NCI-H774 (cell line): ENCODE measurements around the gene RNF169.
"Not testable (repeated sequence)": the region's sequence is repeated elsewhere in the genome, so short reads cannot be mapped to it uniquely, and the experiment has no call there.

ENCODE experiments used
- DNase-seq: peaks from one replicate; lab custom pipeline; 2025; lab: John Stamatoyannopoulos, UW

Gene RNF169

DNA sequence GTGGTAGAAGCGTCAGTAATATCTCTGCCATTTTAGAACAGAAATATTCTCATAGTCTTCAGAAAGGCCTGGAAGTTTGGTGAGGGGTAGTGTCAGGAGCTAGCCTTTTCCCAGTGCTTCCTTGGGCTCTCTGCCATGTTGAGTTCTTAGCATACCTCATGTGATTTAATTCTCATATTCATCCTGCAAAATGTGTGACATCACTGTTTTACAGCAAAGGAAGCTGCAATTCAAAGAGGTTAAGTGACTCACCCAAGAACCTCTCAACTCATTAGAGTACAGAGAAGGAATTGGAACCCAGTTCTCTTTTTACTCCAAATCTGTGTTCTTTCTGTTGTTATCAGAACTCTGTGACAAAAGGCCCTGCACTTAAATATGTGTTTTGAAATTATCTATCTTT is 72.1 kb downstream of the RNF169 start:
- DNase-seq, result no peak

DNA sequence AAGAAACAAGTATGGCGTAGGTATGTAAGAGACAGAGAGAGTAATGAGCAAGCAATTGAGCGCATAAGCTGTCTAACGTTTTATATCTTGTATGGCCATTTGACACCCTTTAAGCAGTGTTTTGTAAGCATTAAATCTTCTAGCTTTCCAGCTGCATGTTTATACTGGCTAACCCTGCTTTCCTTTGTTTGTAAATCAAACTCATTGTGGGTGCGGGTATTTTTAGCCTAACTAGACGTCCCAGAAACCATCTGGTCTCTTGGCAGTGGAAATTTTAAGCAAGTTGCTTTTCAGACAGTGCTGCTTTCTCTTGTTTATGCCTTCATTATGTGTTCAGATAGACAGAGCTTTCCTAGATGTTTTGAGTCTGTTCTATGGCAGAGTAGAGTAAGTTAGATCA is 73.5 kb downstream of the RNF169 start:
- DNase-seq, result no peak

DNA sequence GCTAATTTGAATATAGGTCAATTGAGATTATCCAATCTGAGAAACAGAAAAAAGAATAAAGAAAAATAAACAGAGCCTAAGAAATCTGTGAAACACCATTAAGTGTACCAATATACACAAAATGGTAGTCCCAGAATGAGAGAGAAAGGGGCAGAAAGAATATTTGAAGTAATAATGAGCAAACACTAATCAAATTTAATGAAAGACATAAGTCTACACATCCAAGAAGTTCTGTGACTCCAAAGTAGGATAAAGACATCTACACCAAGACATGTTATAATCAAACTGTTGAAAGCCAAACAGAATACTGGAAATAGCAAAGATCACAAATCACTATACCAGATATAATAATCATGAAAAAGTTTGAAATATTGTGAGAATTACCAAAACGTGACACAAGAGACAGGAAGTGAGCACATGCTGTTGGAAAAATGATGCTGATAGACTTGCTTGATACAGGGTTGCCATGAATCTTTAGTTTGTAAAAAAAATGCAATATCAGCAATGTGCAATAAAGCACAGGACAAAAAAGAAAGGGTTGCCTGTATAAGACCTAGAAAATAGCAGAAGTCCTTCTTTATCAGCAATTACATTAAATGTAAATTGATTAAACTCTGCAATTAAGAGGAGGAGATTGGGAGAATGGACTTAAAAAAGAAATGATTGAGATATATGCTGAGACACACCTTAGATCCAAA is 75.8 kb downstream of the RNF169 start:
- no peak for DNase-seq

DNA sequence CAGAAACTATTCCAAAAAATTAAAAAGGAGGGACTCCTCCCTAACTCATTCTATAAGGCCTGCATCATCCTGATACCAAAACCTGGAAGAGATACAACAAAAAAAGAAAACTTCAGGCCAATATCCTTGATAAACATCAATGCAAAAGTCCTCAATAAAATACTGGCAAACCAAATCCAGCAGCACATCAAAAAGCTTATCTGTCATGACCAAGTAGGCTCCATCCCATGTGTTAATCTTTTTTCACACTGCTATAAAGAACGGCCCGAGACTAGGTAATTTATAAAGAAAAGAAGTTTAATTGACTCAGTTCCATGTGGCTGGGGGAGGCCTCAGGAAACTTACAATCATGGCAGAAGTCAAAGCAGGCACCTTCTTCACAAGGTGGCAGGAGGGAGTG is 76.9 kb downstream of the RNF169 start:
- DNase-seq, result not testable (repeated sequence)

DNA sequence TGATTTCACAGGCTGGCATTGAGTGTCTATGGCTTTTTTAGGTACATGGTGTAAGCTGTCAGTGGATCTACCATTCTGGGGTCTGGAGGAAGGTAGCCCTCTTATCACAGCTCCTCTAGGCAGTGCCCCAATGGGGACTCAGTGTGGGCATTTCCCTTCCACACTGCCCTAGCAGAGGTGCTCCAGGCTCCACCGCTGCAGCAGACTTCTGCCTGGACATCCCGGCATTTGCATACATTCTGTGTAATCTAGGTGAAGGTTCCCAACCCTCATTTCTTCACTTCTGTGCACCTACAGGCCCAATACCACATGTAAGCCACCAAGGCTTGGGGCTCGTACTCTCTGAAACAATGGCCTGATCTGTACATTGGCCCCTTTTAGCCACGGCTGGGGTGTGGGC is 78.3 kb downstream of the RNF169 start:
- DNase-seq, result no peak

DNA sequence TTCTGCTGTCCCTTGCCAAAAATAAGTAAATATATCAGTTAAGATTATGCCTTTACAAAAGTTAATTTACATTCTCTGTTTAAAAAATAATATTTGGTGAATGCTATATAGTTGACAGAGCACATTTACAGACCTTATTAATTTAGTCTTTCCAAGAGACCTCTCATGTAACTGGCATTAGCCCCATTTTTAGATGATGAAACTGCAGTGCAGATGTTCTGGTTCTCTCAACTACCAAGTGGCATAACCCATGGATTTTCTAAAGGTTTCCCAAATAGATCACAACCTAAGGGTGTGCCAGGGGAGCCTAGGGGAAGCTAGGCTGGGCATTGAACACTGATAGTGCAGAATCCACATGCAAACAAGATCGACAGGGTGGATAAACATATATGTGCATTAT is 88.5 kb downstream of the RNF169 start:
- no peak for DNase-seq

DNA sequence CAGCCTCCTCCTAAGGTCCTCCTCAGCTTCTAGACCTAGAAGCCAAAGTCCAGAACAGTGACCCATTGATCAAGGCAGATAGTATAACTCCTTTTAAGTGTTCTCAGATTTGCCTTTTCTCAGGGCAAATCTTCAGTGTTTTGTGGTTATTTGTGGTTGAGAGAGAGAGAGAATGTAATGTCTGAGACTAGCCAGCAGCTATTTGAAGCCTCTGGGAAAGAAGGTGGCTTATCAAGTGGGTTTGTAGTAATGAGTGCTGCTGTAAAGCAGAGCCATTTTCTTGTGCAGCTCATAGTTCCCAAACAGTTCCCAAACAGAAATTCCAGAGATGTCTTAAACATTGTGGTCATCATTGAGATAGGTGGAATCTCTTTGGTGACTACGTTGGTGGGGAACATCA is 89.5 kb downstream of the RNF169 start:
- DNase-seq, result no peak

DNA sequence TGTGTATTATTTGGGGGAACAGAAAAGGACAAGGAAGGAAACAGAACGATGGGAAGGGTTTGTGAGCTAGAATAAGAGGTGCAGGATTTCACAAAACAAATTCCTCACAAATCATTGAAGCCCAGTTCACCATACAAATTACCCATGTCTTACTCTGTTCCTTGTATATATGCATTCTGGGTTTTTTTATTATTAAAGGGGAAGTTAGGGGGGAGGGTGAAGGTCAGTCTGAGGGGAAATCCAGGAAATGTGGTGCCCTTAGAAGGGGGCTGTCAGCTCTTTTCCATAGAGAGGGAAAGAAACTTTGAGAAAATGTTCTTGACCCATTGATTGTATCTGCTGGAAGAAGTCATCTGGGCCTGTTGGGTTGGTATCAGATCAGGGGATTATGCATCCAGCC is 90.8 kb downstream of the RNF169 start:
- DNase-seq, result no peak

DNA sequence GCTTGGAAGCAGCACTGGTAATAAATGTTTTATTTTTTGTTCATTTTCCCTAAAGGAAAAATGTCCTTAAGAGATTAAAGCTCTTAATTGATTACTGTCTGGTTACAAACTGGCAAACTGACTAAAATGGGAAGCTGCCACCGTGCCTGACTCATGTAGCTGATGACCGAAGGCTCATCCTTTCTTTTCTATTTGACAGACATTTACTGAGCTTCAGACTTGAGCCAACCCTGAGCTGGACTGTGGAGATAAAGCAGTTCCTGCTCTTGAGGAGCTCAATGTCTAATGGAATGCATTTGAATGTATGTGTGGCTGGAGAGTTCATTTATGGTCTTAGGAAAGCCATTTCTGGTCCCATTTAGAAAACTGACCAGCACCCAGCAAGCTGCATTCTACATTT is 91.3 kb downstream of the RNF169 start:
- no peak for DNase-seq

DNA sequence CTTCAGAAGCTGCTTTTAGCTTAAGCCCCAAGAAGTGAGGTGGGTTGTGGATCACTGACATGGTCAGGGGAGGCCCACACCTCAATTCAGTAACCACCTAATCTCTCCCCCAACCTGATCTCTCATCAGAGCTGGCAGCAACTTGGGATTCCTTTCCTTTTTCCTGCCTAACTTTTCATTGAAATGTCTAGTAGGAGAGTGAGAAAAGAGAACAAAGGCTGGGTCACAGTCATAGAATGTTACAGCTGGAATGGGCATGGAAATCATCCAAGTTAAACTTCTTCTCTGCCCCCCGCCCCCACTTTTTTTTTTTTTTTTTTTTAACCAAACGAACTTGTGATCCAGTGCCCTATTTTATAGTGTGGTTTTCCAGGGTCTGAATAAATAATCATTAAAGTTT is 91.8 kb downstream of the RNF169 start:
- DNase-seq, result no peak

DNA sequence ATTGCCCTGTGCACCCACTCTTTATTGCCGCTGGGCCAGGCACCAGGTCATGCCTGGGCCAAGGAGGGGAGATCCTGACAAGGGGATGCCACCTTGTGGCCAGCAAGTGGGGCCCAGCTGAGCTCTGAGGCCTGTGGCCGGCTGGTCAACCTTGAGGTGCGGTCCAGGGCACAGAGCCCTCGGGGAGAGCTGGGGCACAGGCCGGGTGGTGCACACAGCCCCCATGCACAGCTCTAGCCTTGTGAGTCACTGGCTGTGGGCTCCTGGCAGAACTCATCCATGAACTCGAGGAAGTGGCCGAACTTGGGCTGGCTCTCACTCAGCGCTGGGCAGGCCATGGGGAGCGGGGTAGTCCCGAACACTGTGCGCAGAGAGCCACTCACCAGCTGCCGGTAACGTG is 94.3 kb downstream of the RNF169 start:
- DNase-seq, result no peak

DNA sequence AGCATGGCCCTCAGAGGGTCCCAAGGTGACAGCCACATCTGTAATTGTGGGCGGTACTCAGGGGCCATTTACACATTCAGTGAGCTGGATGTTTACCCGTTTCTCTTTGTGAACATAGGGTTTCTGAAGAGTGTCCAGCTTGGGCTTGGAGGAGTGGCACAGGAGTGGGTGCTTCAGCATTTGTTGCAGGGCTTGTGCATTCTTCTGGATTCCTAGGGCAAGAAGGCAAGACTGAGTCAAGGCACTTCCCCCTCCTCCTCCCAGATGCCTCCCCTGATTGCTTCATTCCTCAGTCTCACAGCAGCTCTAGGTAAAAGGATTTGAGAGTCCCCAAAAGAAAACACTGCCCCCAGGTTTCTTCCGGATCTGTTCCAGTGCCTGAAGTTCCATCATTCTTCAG is 95.4 kb downstream of the RNF169 start:
- no peak for DNase-seq

DNA sequence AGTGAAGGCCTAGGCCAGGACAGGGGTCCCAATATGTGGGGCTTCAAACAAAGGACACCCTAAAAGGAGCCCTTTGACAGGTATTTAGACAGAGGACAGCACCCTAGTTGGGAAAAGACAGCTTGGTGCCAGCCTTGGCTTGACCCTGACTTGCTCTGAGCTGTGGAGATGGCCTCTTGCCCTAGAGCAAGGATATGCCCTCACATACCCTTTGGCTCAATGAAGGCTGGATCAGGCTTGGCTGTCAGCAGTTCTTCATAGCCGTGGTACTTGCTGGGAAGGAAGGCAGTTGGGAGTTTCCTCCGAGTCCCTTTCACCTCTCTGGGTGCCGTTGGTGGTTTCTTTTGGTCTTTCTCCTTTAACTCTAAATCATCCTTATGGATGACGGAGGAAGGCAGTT is 96.2 kb downstream of the RNF169 start:
- no peak for DNase-seq

DNA sequence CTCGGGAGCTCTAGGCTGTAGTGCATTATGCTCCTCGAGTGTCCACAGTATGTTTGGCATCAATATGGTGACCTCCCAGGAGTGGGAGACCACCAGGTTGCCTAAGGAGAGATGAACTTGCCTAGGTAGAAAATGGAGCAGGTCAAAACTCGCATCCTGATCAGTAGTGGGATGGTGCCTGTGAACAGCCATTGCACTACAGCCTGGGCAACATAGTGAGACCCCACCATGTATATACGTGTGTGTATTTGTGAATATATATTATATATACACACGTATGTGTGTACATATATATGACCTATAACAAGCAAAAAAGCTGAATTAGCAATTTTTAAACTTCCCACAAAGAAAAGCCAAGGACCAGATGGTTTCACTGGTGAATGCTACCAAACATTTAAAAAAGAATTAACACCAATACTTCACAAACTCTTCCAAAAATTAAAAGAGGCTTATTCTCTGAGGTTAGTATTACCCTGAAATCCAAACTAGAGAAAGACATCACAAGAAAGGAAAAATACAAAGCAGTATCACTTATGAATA is 97.4 kb downstream of the RNF169 start:
- DNase-seq, result no peak

DNA sequence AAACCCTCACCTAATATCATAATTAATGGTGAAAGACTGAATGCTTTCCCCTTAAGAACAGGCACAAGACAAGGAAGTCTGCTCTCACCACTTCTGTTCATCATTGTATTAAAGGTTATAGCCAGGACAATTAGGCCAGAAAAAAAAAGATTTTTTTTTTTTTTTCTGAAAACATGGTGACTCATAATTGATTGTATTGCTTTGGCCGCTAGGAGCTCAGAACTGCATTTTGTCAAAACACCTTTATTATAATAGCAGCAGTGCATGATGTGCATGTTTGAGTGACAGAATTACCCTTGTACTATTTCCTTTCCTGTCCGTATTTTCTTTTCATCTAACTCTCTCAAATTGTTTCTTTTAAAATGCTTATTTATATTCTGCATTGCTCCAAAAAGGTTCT is 98.1 kb downstream of the RNF169 start:
- no peak for DNase-seq

DNA sequence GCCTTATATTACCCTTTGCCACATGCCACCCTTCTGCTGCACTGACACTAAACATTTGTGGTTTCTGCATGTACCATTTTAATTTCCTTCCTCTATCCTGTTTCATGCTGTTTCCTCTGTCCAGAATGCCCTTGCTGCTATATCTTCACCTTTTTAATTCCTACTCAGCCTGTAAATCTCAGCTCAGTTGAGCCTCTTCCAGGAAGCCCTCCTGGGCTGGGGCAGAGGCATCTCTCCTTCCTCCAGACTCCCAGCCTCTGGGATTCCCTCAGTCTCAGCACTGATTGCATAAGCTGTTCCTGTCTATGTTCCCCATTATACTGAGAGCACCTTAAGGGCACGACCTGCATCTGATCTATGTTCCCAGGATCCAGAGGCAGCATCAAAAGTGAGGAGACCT is 98.7 kb downstream of the RNF169 start:
- no peak for DNase-seq

DNA sequence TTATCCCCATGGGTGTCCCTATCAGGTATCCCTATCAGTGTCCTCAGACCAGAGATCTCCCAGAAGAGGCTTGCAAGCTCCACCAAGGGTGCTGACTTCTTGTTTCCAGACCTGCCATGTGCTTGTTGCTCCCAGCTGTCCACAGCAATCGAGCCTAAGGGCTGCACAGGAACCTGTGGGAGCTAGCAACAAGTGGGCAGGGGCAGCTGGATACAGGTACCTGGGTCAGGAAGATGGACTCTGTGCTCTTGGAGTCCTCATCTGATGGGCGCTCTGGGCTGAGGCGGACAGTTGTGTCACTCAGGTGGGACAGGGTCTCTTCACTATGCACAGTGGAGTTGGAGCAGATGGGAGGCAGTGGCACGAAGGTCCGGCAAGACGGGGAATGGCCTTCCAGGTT is 99.2 kb downstream of the RNF169 start:
- DNase-seq, result no peak

DNA sequence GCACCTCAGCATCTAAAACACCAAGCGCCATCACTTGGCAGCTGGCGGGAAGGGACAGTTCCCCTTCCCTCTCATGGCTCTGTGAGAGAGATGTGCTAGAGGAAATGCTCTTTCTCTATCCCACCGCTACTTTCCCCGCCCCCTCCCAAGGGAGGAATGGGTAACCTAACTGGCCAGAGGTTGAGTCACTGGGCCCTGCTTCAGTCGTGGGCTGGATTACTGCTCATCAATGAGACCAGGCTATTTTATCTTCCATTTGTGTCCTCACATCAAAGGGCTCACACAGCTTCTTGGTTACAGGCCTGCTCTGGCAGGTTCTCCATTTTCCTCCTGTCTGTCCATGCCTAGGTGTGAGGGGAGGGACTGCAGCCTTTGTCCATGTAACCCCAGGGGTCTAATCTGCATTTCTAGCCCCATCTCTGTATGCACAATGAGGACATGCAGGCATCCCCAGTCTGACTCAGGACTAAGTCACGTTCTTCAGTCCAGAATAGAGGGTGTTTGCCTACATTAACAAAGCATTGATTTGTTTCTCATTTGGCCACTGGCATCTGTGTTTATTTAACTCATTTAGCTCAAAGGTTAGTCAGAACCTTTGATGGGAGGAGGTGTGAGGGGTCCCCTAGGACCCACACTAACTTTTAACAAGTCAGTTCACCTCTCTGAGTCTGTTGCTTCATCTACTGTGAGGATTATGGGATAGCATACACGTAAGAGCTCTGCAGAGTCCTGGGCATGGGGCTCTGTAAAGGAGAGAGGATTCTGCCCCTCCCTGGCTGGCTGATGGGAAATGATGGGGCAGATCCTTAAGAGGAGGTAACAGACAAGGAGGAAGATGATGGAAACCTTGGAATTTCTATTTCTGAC is 101.1 kb downstream of the RNF169 start:
- peak; percentile 32 for DNase-seq

DNA sequence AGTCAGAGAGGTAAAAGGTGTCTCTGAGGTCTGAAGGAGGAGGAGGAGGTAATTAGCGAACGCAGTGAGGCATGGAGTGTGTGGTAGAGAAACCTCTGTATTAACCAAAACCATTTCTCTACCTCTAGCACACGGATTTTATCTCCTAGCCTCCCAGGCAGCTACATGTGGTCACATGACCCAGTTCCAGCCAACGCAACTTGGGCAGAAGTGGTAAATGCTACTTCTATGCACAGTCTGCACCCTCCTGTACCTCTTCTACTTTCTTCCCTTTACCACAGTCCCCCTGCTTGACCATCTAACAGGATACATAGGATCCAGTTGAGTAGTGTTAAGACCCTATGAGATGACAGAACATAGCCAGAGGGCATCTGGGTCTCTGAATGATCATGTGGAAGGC is 104.6 kb downstream of the RNF169 start:
- DNase-seq, result no peak

DNA sequence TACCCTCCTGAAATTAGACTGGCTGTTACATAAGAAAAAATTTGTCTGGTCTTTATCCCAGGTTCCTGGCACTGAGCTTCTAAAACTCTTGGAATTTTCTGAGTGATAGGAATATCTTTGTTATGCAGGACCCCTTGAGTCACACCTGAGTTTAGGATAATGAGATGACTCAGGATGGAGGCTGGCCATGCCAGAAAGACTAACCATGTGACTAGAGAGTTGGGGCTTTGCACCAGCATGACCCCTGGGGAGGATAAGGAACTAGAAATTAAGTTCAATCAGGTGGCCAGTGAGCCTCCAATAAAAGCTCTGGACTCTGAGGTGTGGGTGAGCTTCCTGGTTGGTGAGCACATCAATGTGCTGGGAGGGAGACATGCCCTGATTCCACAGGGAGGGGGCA is 112.1 kb downstream of the RNF169 start:
- DNase-seq, result no peak

DNA sequence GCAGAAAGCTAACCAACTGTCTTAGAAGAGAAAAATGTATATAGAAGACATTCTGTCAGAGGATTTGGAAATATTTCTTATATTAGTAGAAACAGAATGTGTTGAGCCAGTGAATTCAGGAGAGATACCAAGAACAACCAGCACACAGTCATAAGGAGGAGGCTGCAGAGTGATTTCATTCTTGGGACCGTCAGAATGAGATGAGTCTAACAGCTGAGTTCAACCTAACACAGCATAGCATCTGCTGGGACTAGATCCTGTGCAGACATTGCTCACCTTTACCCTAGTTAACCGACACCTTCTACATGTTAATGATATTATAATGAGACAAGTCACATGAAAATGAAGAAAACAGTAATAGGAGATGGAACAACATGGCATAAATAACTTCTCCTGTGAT is 114.8 kb downstream of the RNF169 start:
- DNase-seq, result no peak

DNA sequence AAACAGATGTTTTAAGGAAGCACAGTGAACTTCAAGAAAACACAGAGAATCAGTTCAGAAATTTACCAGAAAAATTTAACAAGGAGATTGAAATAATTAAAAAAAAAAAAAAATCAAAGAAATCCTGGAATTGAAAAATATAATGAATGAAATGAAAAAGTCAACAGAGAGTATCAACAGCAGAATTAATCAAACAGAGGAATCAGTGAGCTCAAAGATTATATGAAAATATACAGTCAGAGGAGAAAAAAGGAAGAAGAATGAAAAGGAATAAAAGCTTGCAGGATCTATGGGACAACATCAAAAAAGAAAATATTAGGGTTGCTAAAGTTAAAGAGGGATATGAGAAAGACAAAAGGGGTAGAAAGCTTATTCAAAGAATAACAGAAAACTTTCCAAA is 117.9 kb downstream of the RNF169 start:
- no peak for DNase-seq

DNA sequence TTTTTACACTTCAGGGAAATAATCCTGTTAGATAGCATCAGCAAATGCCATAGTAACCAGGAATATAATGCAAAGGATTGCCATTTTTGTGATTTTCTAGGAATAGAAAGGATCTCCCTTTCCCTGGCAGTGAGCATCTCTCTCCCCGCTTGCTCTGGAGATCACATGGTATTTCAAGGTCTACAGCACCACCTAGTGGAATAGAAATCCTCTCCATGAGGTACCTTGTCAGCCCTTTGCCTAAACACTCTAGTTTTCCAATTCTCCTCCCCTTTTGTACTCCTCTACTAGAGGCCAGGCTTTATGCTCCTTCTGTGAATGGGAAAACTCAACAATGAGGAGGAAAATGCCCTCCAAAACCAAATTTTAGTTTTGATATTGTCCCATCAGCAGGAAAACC is 121.8 kb downstream of the RNF169 start:
- no peak for DNase-seq
